ENCODE data around the gene SRSF10.

GRCh38 chr1:23996700-23997229 lies 16.6 kb upstream of the SRSF10 start:
- no peak for TF ChIP-seq EZH2 (IDR thresholded peaks at IDR 0.05; ENCODE audit: insufficient read depth, poor library complexity, severe bottlenecking)
- no peak for TF ChIP-seq EZH2phosphoT487 (IDR thresholded peaks at IDR 0.05; ENCODE audit: insufficient read depth, low read depth)

Measured in GM23248 (cell line).